Mucosa of rectum (tissue), 2 donors: Measurements from ENCODE around the gene CEBPE.

Source experiments
- H3K27ac ChIP-seq, 2 donors: one replicate each; pipeline ENCODE4 v1.7.0; 2013; ENCODE audit warnings: inconsistent platforms in 2 of 2, low read depth in 2 of 2, low read length in 2 of 2
- H3K27me3 ChIP-seq, 2 donors: one replicate each; pipeline ENCODE4 v1.7.0; 2013; ENCODE audit warnings: low read length in 2 of 2; ENCODE audit not compliant: control insufficient read depth in 2 of 2, insufficient read depth in 2 of 2
- H3K36me3 ChIP-seq, 2 donors: one replicate each; pipeline ENCODE4 v1.7.0; 2013; ENCODE audit warnings: low read length in 2 of 2; ENCODE audit not compliant: control insufficient read depth in 2 of 2, insufficient read depth in 2 of 2
- H3K4me1 ChIP-seq, 2 donors: one replicate each; pipeline ENCODE4 v1.7.0; 2013; ENCODE audit warnings: low read length in 2 of 2, mild to moderate bottlenecking in 1 of 2; ENCODE audit not compliant: control insufficient read depth in 2 of 2, insufficient read depth in 2 of 2
- H3K4me3 ChIP-seq, 2 donors: one replicate each; pipeline ENCODE4 v1.7.0; 2013; ENCODE audit warnings: low read length in 2 of 2
- H3K9ac ChIP-seq, 2 donors: one replicate each; pipeline ENCODE4 v1.7.0; 2013; ENCODE audit warnings: low read length in 2 of 2, low read depth in 1 of 2, mild to moderate bottlenecking in 1 of 2
- H3K9me3 ChIP-seq, 2 donors: one replicate each; pipeline ENCODE4 v1.7.0; 2013; ENCODE audit warnings: low read length in 2 of 2; ENCODE audit not compliant: control insufficient read depth in 2 of 2
- donor health status: healthy.
- donor health status: Normal muscosa, but diverticular disease.

The CEBPE gene

GRCh38 chr14:23069413-23069806 is 49.6 kb downstream of the CEBPE start:
- Histone ChIP-seq H3K9me3 (no peaks in the 10 kb centered on the region), H3K27me3 (no peaks in the 10 kb centered on the region), H3K27ac (no peak overlapping the region), H3K4me1 (peaks cover 24 to 25% of the 10 kb centered on the region in 2 donors), H3K4me3 (no peak overlapping the region), H3K36me3 (peaks cover 45 to 57% of the 10 kb centered on the region in 2 donors), H3K9ac (no peak overlapping the region)

- Histone ChIP-seq H3K36me3 (peaks cover 48 to 61% of the 10 kb centered on the region in 2 donors), H3K4me3 (no peak overlapping the region), H3K4me1 (peaks cover 24 to 25% of the 10 kb centered on the region in 2 donors), H3K27ac (no peak overlapping the region), H3K9me3 (no peaks in the 10 kb centered on the region), H3K9ac (no peak overlapping the region), H3K27me3 (no peaks in the 10 kb centered on the region)
Measured at GRCh38 chr14:23068789-23069412, 50.2 kb downstream of the CEBPE start.

- Histone ChIP-seq H3K4me1 (peaks cover 24 to 25% of the 10 kb centered on the region in 2 donors), H3K27me3 (no peaks in the 10 kb centered on the region), H3K4me3 (no peak overlapping the region), H3K9ac (no peak overlapping the region), H3K9me3 (no peaks in the 10 kb centered on the region), H3K27ac (no peak overlapping the region), H3K36me3 (peaks cover 54 to 68% of the 10 kb centered on the region in 2 donors)
Measured at GRCh38 chr14:23067847-23068788, 50.9 kb downstream of the CEBPE start.
